Mucosa of descending colon (tissue), 3 donors: Measurements from ENCODE around the gene ZNF835. TPM values are rescaled to one million over a fixed set of nuclear protein-coding genes. Genes with fewer than 3 reads are reported as not detected.

Experiments used
- total RNA-seq, 3 donors: library from RNA; stranded (reverse); fragmentation: NEBNext Ultra II Directional in 2 of 3; extraction: Animal tissue kit (Norgen Biotek cat#: 25700) in 2 of 3; gene quantifications; one replicate each; pipeline versions ENCODE4 v1.2.1 to v1.2.4, GENCODE V29; 2021 to 2023
- donor health status: DM: no; HTN: no; CAD: no; lungs with moderate emphysema.
- donor health status: DM: no; HTN: no; CAD: no.
- donor health status: DM: no; HTN: yes; CAD: no.

Gene ZNF835
- total RNA-seq, 3 donors from 2014 or later, result 0.72 to 9.1 (median 0.77) TPM

Other genes starting within 250 kb of the ZNF835 start
- 10 to 100 TPM in 1 of 3 donors, under 1 TPM in 2; 0.41 to 10.5 (median 0.61) TPM for gene ZNF667, start 194.4 kb downstream of the ZNF835 start, total RNA-seq
- gene ZNF471, start 163.9 kb downstream of the ZNF835 start, total RNA-seq, result 10 to 100 TPM in 1 of 3 donors, 1 to 10 TPM in 2; 2.8 to 14.7 (median 4.2) TPM
- gene ZFP28, start 132.8 kb downstream of the ZNF835 start, total RNA-seq, result 1 to 10 TPM; 1.6 to 9.6 (median 3.6) TPM
- gene ZNF470, start 104.3 kb downstream of the ZNF835 start, total RNA-seq, result 1 to 10 TPM; 1.6 to 6.7 (median 2.2) TPM
- gene ZNF71, start 76.5 kb downstream of the ZNF835 start, total RNA-seq, result 10 to 100 TPM in 1 of 3 donors, 1 to 10 TPM in 2; 2.8 to 12.2 (median 3.2) TPM
- under 1 TPM in 2 of 3 donors, not detected in 1; 0.38 to 0.47 TPM for gene SMIM17, start 28.6 kb downstream of the ZNF835 start, total RNA-seq
- gene PEG3, start 169.0 kb upstream of the ZNF835 start, total RNA-seq, result 10 to 100 TPM in 1 of 3 donors, 1 to 10 TPM in 2; 2.3 to 27.2 (median 2.5) TPM
- under 1 TPM in 2 of 3 donors, not detected in 1; 0.29 to 0.66 TPM for gene ZIM2, start 169.0 kb upstream of the ZNF835 start, total RNA-seq